Caki2 (cell line): ENCODE data around the gene HIF3A. TPM values are rescaled to one million over a fixed set of nuclear protein-coding genes. Genes with fewer than 3 reads are reported as not detected.
A peak's percentile ranks its signal among the peaks of the same experiment; 100 is the strongest.
"Not testable (repeated sequence)": the region's sequence is repeated elsewhere in the genome, so short reads cannot be mapped to it uniquely, and the experiment has no call there.

Experiments used
- DNase-seq: peaks from one replicate; pipeline ENCODE4 v3.0.0-alpha.2; 2015; ENCODE audit warnings: low read depth
- in situ Hi-C: cut with HindIII; loops from 2 replicates; pipeline ENCODE4 v1.10.0; 2016; ENCODE audit warnings: low sequenced_read_pairs, low pct_unique_long_range_greater_than_20kb, mixed read lengths
- total RNA-seq: library from RNA; depleted of rRNA; stranded (reverse); fragments of >200 nt; shearing (Covaris generic); gene quantifications from 2 replicates; pipeline ENCODE4 v1.2.3, GENCODE V29; 2014; ENCODE audit warnings: low replicate concordance

HIF3A gene
- total RNA-seq, 1 experiment from 2014 or later: not detected

GRCh38 chr19:46372901-46373490 lies 76.2 kb downstream of the HIF3A start:
- in situ Hi-C loops: no loop called here
- no peak for DNase-seq

- peak; percentile 99 for DNase-seq
- in situ Hi-C loops: no loop called here
These were observed 76.9 kb downstream of the HIF3A start for GRCh38 chr19:46373491-46374359.

GRCh38 chr19:46374536-46375475 lies 78.0 kb downstream of the HIF3A start:
- in situ Hi-C loops: no loop called here
- no peak for DNase-seq

DNA sequence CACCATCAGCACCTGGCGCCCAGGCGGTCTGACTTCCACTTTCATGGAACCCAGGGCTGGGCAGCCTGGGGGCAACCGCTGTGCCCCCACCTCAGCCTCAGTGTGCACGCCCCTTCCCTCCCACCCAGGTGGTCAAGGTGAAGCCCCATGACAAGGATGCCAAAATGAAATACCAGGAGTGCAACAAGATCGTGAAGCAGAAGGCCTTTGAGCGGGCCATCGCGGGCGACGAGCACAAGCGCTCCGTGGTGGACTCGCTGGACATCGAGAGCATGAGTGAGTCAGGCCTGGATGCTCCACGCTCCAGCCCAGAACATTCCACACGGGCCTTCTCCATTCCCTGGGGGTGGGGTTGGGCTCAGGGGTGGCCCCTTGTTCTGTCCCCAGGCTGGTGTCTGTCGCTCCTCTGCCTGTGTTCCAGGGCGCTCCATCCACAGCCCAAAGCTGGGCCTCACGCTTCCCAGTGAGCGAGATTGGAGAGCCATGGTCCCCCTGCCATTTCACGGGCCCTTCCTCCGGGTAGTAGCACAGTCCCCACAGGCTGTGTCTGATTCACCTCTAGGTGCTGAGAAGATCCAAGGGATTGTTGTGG lies 78.7 kb downstream of the HIF3A start:
- DNase-seq, in situ Hi-C loops: not testable (repeated sequence)

DNA sequence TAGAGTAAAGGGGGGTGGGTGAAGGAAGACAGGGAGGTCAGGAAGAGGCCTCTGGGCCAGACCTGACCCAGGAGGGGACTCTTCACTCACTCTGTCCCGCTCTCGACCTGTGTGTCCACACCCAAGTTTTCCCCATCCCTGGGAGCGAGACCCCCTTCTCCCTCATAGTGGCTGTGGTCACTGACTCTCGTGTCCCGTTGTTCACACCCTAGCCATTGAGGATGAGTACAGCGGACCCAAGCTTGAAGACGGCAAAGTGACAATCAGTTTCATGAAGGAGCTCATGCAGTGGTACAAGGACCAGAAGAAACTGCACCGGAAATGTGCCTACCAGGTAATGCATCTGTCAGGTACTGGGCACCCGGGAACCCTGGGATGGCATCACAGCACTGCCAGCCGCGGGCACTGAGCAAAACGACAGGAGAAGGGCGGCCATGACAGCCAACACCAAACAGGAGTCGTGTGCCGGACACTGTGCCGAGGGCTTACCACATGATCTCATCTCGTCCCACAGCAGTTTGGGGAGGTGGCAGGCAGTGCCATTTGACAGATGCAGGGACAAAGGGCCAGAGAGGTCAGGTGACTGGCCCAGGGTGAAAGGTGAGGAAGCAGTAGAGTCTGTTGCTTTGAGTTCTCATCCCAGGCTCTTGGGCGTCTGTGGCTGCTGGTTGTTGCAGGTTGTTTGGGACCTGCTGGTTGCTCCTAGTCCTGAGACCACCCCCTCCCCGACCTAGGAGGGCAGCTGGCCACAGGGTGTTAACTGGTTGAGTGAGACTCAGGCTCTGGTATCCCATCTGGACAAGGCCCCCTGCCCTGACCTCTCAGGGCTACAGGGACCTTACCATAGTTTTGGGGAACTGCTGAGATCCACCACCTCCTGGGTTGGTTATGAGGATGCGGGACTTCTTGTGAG lies 79.7 kb downstream of the HIF3A start:
- in situ Hi-C loops: no loop called here
- no peak for DNase-seq

DNA sequence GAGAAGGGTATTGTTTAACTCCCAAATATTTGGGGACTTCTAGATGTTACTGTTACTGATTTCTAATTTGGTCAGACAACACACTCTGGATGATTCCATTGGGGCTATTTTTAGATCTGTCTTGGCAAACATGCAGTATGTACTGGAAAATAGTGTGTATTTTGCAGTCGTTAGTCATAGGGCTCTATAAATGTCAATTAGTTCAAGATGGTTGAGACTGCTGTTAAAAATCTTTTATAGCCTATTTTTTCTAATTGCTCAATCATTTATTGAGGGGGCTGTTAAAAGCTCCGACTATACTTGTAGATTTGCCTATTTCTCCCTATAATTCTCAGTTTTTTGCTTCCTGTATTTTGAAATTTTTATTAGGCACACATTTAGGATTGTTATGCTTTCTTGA lies 81.4 kb downstream of the HIF3A start:
- DNase-seq: no peak
- in situ Hi-C loops: no loop called here

GRCh38 chr19:46380690-46381089 lies 83.8 kb downstream of the HIF3A start:
- no peak for DNase-seq
- in situ Hi-C loops: no loop called here

- DNase-seq: no peak
- in situ Hi-C loops: no loop called here
These were observed 84.5 kb downstream of the HIF3A start for GRCh38 chr19:46381346-46381745.

GRCh38 chr19:46381756-46382345 lies 85.0 kb downstream of the HIF3A start:
- no peak for DNase-seq
- in situ Hi-C loops: no loop called here

GRCh38 chr19:46383171-46383815 lies 86.5 kb downstream of the HIF3A start:
- in situ Hi-C loops: no loop called here
- DNase-seq: no peak

- no peak for DNase-seq
- in situ Hi-C loops: no loop called here
These were observed 87.0 kb downstream of the HIF3A start for GRCh38 chr19:46383846-46384245.

DNA sequence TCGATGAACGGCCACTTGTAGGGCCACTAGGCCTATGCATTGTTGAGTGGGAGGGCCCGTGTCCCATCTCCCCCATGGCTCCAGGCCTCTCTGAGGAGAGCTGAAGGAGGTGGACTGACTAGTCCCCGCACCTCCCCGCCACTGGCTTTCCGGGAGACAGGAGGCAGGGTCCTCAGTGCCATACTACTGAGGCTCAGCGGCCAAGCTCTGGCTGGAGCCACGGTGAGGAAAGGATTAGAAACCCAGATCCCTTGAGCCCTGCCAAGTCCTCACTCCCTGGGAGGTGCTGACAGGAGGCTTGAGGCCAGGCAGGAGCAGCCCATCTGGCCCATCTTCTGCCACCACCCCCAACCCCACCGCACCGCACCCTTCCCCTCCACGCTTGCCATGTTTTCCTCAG lies 87.6 kb downstream of the HIF3A start:
- in situ Hi-C loops: no loop called here
- no peak for DNase-seq

DNA sequence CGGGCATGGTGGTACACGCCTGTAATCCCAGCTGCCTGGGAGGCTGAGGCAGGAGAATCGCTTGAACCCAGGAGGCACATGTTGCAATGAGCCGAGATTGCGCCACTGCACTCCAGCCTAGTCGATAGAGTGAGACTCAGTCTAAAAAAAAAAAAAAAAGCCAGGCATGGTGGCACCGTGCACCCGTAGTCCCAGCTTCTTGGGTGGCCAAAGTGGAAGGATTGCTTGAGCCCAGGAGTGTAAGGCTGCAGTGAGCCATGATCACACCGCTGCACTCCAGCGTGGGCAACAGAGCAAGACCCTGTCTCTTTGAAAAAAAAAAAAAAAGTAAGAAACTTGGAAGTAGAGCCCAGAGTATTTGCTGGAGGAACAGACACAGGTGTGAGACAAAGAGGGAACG lies 88.8 kb downstream of the HIF3A start:
- in situ Hi-C loops: no loop called here

GRCh38 chr19:46386151-46386550 lies 89.3 kb downstream of the HIF3A start:
- DNase-seq: no peak
- in situ Hi-C loops: no loop called here

More for the DNA sequence above, 88.8 kb downstream of the HIF3A start:
- no peak for DNase-seq

- in situ Hi-C loops: no loop called here
- DNase-seq: no peak
These were observed 90.3 kb downstream of the HIF3A start for GRCh38 chr19:46386996-46387712.

DNA sequence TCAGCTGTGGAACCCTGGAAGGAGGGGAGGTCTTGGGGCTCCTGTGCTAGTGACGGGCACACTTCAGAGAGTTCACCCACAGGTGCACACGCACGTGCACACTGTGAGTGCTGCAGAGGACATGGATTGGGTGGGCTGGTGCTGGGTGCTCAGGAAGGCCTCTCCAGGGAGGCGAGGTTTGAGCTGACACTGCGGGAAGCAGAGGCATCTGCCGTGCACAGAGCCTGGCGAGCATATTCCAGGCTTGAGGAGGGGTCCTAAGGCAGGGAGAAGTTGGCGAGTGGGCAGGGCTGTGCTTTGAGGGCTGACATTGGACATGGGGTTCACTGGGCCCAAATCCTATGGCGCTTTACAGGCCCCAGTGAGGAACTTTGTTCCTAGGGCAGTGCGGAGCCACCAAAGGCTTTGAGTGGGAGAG lies 90.9 kb downstream of the HIF3A start:
- DNase-seq: no peak
- in situ Hi-C loops: no loop called here
